Measurements from ENCODE around the gene RPL18A.

Gene RPL18A

GRCh38 chr19:17869114-17869608, 9.5 kb downstream of the RPL18A start:
- no peak for TF ChIP-seq CTCF (conservative IDR thresholded peaks at IDR 0.05; ENCODE audit: control insufficient read depth, insufficient read depth, low read depth, low read length)
- DNase-seq (ENCODE audit: low read depth): no peak
- H3K4me3 ChIP-seq (ENCODE audit: control insufficient read depth, low read depth, low read length): no peak overlapping the region

GRCh38 chr19:17871032-17871877, 11.5 kb downstream of the RPL18A start:
- no peak overlapping the region for H3K4me3 ChIP-seq (ENCODE audit: control insufficient read depth, low read depth, low read length)
- no peak for TF ChIP-seq CTCF (conservative IDR thresholded peaks at IDR 0.05; ENCODE audit: control insufficient read depth, insufficient read depth, low read depth, low read length)
- no peak for DNase-seq (ENCODE audit: low read depth)

- TF ChIP-seq CTCF (conservative IDR thresholded peaks at IDR 0.05; ENCODE audit: control insufficient read depth, insufficient read depth, low read depth, low read length): no peak
- DNase-seq (ENCODE audit: low read depth): no peak
- H3K4me3 ChIP-seq (ENCODE audit: control insufficient read depth, low read depth, low read length): no peak within 1 kb of the TSS
These were observed 12.2 kb downstream of the RPL18A start, which contains the start of gene SLC5A5 for GRCh38 chr19:17871878-17872250. TSS of gene SLC5A5 (plus strand) at chr19:17871945. CDS start at chr19:17872320, 375 bp downstream.

GRCh38 chr19:17872251-17873001, 12.7 kb downstream of the RPL18A start:
- DNase-seq (ENCODE audit: low read depth): no peak
- H3K4me3 ChIP-seq (ENCODE audit: control insufficient read depth, low read depth, low read length): no peak overlapping the region
- no peak for TF ChIP-seq CTCF (conservative IDR thresholded peaks at IDR 0.05; ENCODE audit: control insufficient read depth, insufficient read depth, low read depth, low read length)

- TF ChIP-seq CTCF (conservative IDR thresholded peaks at IDR 0.05; ENCODE audit: control insufficient read depth, insufficient read depth, low read depth, low read length): no peak
- no peak for DNase-seq (ENCODE audit: low read depth)
- no peak overlapping the region for H3K4me3 ChIP-seq (ENCODE audit: control insufficient read depth, low read depth, low read length)
These were observed 14.4 kb downstream of the RPL18A start for GRCh38 chr19:17873786-17874757.

- DNase-seq (ENCODE audit: low read depth): no peak
These were observed 15.0 kb downstream of the RPL18A start for GRCh38 chr19:17874758-17875135.

More at GRCh38 chr19:17874758-17875135, 15.0 kb downstream of the RPL18A start:
- H3K4me3 ChIP-seq (ENCODE audit: control insufficient read depth, low read depth, low read length): no peak overlapping the region
- TF ChIP-seq CTCF (conservative IDR thresholded peaks at IDR 0.05; ENCODE audit: control insufficient read depth, insufficient read depth, low read depth, low read length): no peak
